H1 (cell line): ENCODE data around the gene FAM184B. TPM values are rescaled to one million over a fixed set of nuclear protein-coding genes. Genes with fewer than 3 reads are reported as not detected.

Experiments
- CTCF ChIA-PET: fragments of 300-600 bp; sonication (Branson Sonifier 250); formaldehyde crosslinking; loops from one replicate; lab custom pipeline; 2021; ENCODE audit not compliant: partially characterized antibody; lab: Charles Lee
- POLR2A ChIA-PET: fragments of 300-600 bp; sonication (Branson Sonifier 250); formaldehyde crosslinking; loops from one replicate; lab custom pipeline; 2021; ENCODE audit warnings: inconsistent platforms; ENCODE audit not compliant: partially characterized antibody; lab: Charles Lee
- DNase-seq, 2 experiments: peaks; one replicate each; pipeline versions ENCODE4 v3.0.0 to v3.0.0-alpha.2; 2010 to 2022; ENCODE audit warnings: low spot score in 2 of 2, low read depth in 1 of 2, mixed read lengths in 1 of 2
- FAIRE-seq: peaks from 2 replicates; lab custom pipeline; 2011; peaks lifted over from hg19 to GRCh38; lab: Jason Lieb, UNC
- H2AFZ ChIP-seq: 2 replicates; pipeline ENCODE4 v1.8.1; 2012; ENCODE audit warnings: low read length, inconsistent platforms
- H2AK5ac ChIP-seq: 2 replicates; pipeline ENCODE4 v1.6.1; 2013; ENCODE audit warnings: low read depth, low read length
- H2BK120ac ChIP-seq: replicated peaks from 2 replicates; pipeline ENCODE3; 2013; ENCODE audit warnings: low read depth, low read length, inconsistent platforms
- H2BK12ac ChIP-seq: 2 replicates; pipeline ENCODE4 v1.6.1; 2013; ENCODE audit warnings: low read depth, low read length
- H2BK15ac ChIP-seq: 2 replicates; pipeline ENCODE4 v1.6.1; 2013; ENCODE audit warnings: low read length
- H2BK20ac ChIP-seq: 2 replicates; pipeline ENCODE4 v1.6.1; 2013; ENCODE audit warnings: low read length
- H2BK5ac ChIP-seq: 2 replicates; pipeline ENCODE4 v1.6.1; 2013; ENCODE audit warnings: low read depth, low read length
- H3K14ac ChIP-seq: 2 replicates; pipeline ENCODE4 v1.6.1; 2013; ENCODE audit warnings: inconsistent platforms; ENCODE audit not compliant: insufficient read length
- H3K18ac ChIP-seq: 2 replicates; pipeline ENCODE4 v1.6.1; 2013; ENCODE audit warnings: low read length; ENCODE audit errors: extremely low read depth
- H3K23ac ChIP-seq: 2 replicates; pipeline ENCODE4 v1.6.1; 2013; ENCODE audit warnings: inconsistent platforms; ENCODE audit not compliant: insufficient read length
- H3K23me2 ChIP-seq: 2 replicates; pipeline ENCODE4 v1.6.1; 2013; ENCODE audit warnings: low read depth, low read length
- H3K27ac ChIP-seq: 2 replicates; pipeline ENCODE4 v1.6.1; 2011; ENCODE audit warnings: low read depth, low read length, inconsistent platforms
- H3K27me3 ChIP-seq, 4 experiments: replicated peaks in 1 of 4; 1 replicate in 1 of 4; 2 replicates in 3 of 4; pipeline versions ENCODE4 v1.6.1 to v1.8.1; 2011 to 2013; ENCODE audit warnings: low read length in 3 of 4, mild to moderate bottlenecking in 3 of 4, inconsistent platforms in 2 of 4, mixed read lengths in 2 of 4, moderate library complexity in 1 of 4; ENCODE audit not compliant: control insufficient read depth in 3 of 4, insufficient read depth in 3 of 4; ENCODE audit errors: extremely low read depth in 1 of 4
- H3K36me3 ChIP-seq, 4 experiments: 2 replicates each; pipeline versions ENCODE4 v1.6.1 to v1.8.1; 2011 to 2013; ENCODE audit warnings: mild to moderate bottlenecking in 4 of 4, low read length in 3 of 4, moderate library complexity in 2 of 4, control low read depth in 1 of 4, inconsistent platforms in 1 of 4; ENCODE audit not compliant: insufficient read depth in 4 of 4, control insufficient read depth in 2 of 4
- H3K4ac ChIP-seq: replicated peaks from 2 replicates; pipeline ENCODE3; 2013; ENCODE audit warnings: low read length, low read depth, mixed read lengths, inconsistent platforms; ENCODE audit not compliant: insufficient read length
- H3K4me1 ChIP-seq, 4 experiments: replicated peaks in 1 of 4; 1 replicate in 1 of 4; 2 replicates in 3 of 4; pipeline versions ENCODE4 v1.6.1 to v1.8.1; 2011 to 2013; ENCODE audit warnings: low read length in 3 of 4, inconsistent platforms in 2 of 4, mixed read lengths in 1 of 4; ENCODE audit not compliant: insufficient read depth in 4 of 4, control insufficient read depth in 3 of 4
- H3K4me2 ChIP-seq, 2 experiments: 2 replicates each; pipeline versions ENCODE4 v1.6.1 to v1.8.1; 2011 to 2013; ENCODE audit warnings: low read depth in 2 of 2, low read length in 2 of 2, control low read depth in 1 of 2, inconsistent platforms in 1 of 2, mild to moderate bottlenecking in 1 of 2; ENCODE audit not compliant: insufficient read depth in 1 of 2
- H3K4me3 ChIP-seq, 4 experiments: fragments of 200-600, 300-600 bp in 1 of 4; sonication (generic), shearing (Covaris generic), sonication (Bioruptor Twin) in 1 of 4; 2 replicates each; pipeline versions ENCODE4 v1.5.1 to v1.8.1; 2011 to 2016; ENCODE audit warnings: low read length in 4 of 4, low read depth in 3 of 4, control low read depth in 2 of 4, inconsistent platforms in 2 of 4, mild to moderate bottlenecking in 2 of 4, mixed read lengths in 1 of 4, moderate library complexity in 1 of 4; ENCODE audit not compliant: insufficient read depth in 2 of 4; ENCODE audit errors: extremely low read depth in 1 of 4
- H3K56ac ChIP-seq: replicated peaks from 2 replicates; pipeline ENCODE3; 2013; ENCODE audit warnings: low read depth, mild to moderate bottlenecking, mixed read lengths, low read length, inconsistent platforms; ENCODE audit not compliant: insufficient read length
- H3K79me1 ChIP-seq: 2 replicates; pipeline ENCODE4 v1.6.1; 2013; ENCODE audit warnings: low read depth, low read length, control low read depth
- H3K79me2 ChIP-seq, 2 experiments: 2 replicates each; pipeline versions ENCODE4 v1.6.1 to v1.8.1; 2012 to 2013; ENCODE audit warnings: low read length in 2 of 2, mild to moderate bottlenecking in 2 of 2, inconsistent platforms in 1 of 2; ENCODE audit not compliant: insufficient read depth in 2 of 2, control insufficient read depth in 1 of 2
- H3K9ac ChIP-seq, 4 experiments: replicated peaks in 1 of 4; 1 replicate in 1 of 4; 2 replicates in 3 of 4; pipeline versions ENCODE4 v1.6.1 to v1.8.1; 2011 to 2013; ENCODE audit warnings: low read depth in 3 of 4, low read length in 3 of 4, control low read depth in 2 of 4, mild to moderate bottlenecking in 2 of 4, moderate library complexity in 2 of 4, inconsistent platforms in 1 of 4; ENCODE audit errors: extremely low read depth in 1 of 4
- H3K9me3 ChIP-seq, 2 experiments: 2 replicates each; pipeline versions ENCODE4 v1.6.1 to v1.8.1; 2012 to 2013; ENCODE audit warnings: mild to moderate bottlenecking in 2 of 2, moderate library complexity in 2 of 2, control low read depth in 1 of 2, inconsistent platforms in 1 of 2, low read depth in 1 of 2, low read length in 1 of 2, mixed read lengths in 1 of 2; ENCODE audit not compliant: insufficient read depth in 2 of 2
- H4K20me1 ChIP-seq, 2 experiments: replicated peaks in 1 of 2; 2 replicates each; pipeline versions ENCODE3 to v1.8.1; 2011 to 2013; ENCODE audit warnings: inconsistent platforms in 2 of 2, low read length in 2 of 2, mild to moderate bottlenecking in 1 of 2; ENCODE audit not compliant: insufficient read depth in 2 of 2, control insufficient read depth in 1 of 2
- H4K5ac ChIP-seq: 2 replicates; pipeline ENCODE4 v1.6.1; 2013; ENCODE audit warnings: low read length, low read depth, mixed read lengths, inconsistent platforms; ENCODE audit not compliant: insufficient read length
- H4K8ac ChIP-seq: 2 replicates; pipeline ENCODE4 v1.8.0; 2013; ENCODE audit warnings: mild to moderate bottlenecking, moderate library complexity, low read length, inconsistent platforms; ENCODE audit not compliant: insufficient read depth; ENCODE audit errors: extremely low read depth
- H4K91ac ChIP-seq: replicated peaks from 2 replicates; pipeline ENCODE3; 2013; ENCODE audit warnings: low read length, mixed read lengths, inconsistent platforms; ENCODE audit not compliant: insufficient read length
- BRCA1 ChIP-seq: IDR thresholded peaks from 2 replicates; pipeline ENCODE4 v1.6.1; 2012; ENCODE audit warnings: low read depth, low read length, improper control_type of control experiment
- FOSL1 ChIP-seq: IDR thresholded peaks from 2 replicates; pipeline ENCODE4 v1.6.1; 2011; ENCODE audit warnings: mild to moderate bottlenecking, low read depth, low read length, moderate library complexity; ENCODE audit not compliant: insufficient read depth
- GABPA ChIP-seq: IDR thresholded peaks from 2 replicates; pipeline ENCODE4 v1.6.1; 2011; ENCODE audit warnings: mild to moderate bottlenecking, low read length, moderate library complexity, borderline replicate concordance; ENCODE audit not compliant: insufficient read depth
- KDM1A ChIP-seq: fragments of 200-600, 300-600 bp; sonication (generic); IDR thresholded peaks from 2 replicates; pipeline ENCODE4 v1.7.1; 2016; ENCODE audit warnings: mild to moderate bottlenecking, low read length, borderline replicate concordance
- NANOG ChIP-seq: IDR thresholded peaks from 2 replicates; pipeline ENCODE4 v1.6.1; 2011; ENCODE audit warnings: low read length, low read depth, mild to moderate bottlenecking, inconsistent platforms; ENCODE audit not compliant: insufficient read depth, poor library complexity, severe bottlenecking
- POU5F1 ChIP-seq: IDR thresholded peaks from 2 replicates; pipeline ENCODE4 v1.6.1; 2011; ENCODE audit warnings: low read depth, mild to moderate bottlenecking, low read length, moderate library complexity
- SP1 ChIP-seq: IDR thresholded peaks from 2 replicates; pipeline ENCODE4 v1.6.1; 2011; ENCODE audit warnings: low read depth, low read length
- SP4 ChIP-seq: IDR thresholded peaks from 2 replicates; pipeline ENCODE4 v1.6.1; 2012; ENCODE audit warnings: low read length, inconsistent platforms
- WGBS, 2 experiments: shearing (Covaris generic) in 1 of 2; methylation state at CpG; one replicate each; pipeline versions ENCODE4 v1.1.6 to v1.1.7; 2013 to 2015; ENCODE audit warnings: low lambda C conversion rate in 2 of 2, mixed read lengths in 2 of 2, inconsistent platforms in 1 of 2, low coverage in 1 of 2, missing lambda C conversion rate in 1 of 2; ENCODE audit not compliant: insufficient replicate concordance in 2 of 2, insufficient coverage in 1 of 2, insufficient read length in 1 of 2; ENCODE audit errors: extremely low coverage in 1 of 2, missing lambda C conversion rate in 1 of 2; 5-methylcytosine and 5-hydroxymethylcytosine counted together
- polyA plus RNA-seq, 7 experiments: library from polyadenylated mRNA; depleted of rRNA in 3 of 7; stranded (reverse) in 5 of 7; unstranded in 2 of 7; fragments of >200 nt in 5 of 7; fragments of 200-250 nt in 2 of 7; gene quantifications; 1 replicate in 5 of 7; 2 replicates in 1 of 7; 4 replicates in 1 of 7; pipeline versions ENCODE4 v1.2.1 to v1.2.3, GENCODE V29; 2011 to 2013; ENCODE audit warnings: missing spikeins in 2 of 7, mixed read lengths in 2 of 7
- total RNA-seq: library from RNA; stranded (reverse); fragmentation: NEBNext Ultra II Directional; extraction: Animal tissue kit (Norgen Biotek cat#: 25700); gene quantifications from 2 replicates; pipeline ENCODE4 v1.2.1, GENCODE V29; 2021
- TF ChIP-seq, protein P1 (sequence below): IDR thresholded peaks from 2 replicates; pipeline ENCODE4 v1.6.1; 2012; ENCODE audit warnings: low read length, inconsistent platforms

Gene FAM184B
- total and polyA plus RNA-seq, 2 of the 8 experiments (the other 6 are each of a cell fraction or from before 2014, with no cell fraction given): 0.05 to 0.39 TPM

DNA sequence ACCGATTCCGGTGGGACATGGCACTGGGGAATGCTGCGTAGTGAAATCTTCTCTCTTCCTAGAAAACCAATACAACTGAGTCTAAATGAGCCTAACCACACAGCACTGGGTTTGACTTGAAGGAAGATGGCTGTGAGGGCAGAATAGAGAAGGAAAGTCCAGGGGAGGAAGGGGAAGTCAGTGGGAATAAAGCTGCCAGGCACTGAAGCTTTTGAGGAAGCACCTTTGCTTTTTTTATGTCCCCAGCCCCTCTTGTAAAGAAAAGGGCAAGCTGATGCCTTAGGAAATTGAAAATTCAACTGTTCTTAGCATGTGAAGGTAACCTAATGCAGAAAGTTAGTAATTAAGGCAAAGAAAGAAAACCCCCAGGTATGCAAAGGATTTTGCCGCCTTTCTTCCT, 146.4 kb downstream of the FAM184B start:
- Histone ChIP-seq H3K18ac (no peak overlapping the region), H3K27me3 (no peaks in the 10 kb centered on the region)
- POLR2A ChIA-PET: interaction anchor here (2.5 kb wide), 1 partner anchor 8 kb away, joined by 7 read pairs; no protein-coding TSS in a partner anchor

More for the DNA sequence above, 146.4 kb downstream of the FAM184B start:
- Histone ChIP-seq H3K27ac (no peak overlapping the region), H3K56ac (no peak overlapping the region), H3K14ac (no peak overlapping the region), H3K4me3 (no peak overlapping the region), H3K79me1 (peaks cover 2% of the 10 kb centered on the region), H2BK12ac (no peak overlapping the region), H3K9ac (no peak overlapping the region), H3K9me3 (no peaks in the 10 kb centered on the region), H2BK120ac (no peak overlapping the region), H4K5ac (no peak overlapping the region), H2BK20ac (no peak overlapping the region), H2AFZ (no peak overlapping the region), H2BK5ac (no peak overlapping the region), H3K4me2 (no peak overlapping the region), H4K8ac (no peak overlapping the region), H3K4ac (no peak overlapping the region), H3K4me1 (0 out of 7 replicates have a peak, but pooled peaks cover 0 to 3% (median 0%) of the 10 kb centered on the region in 4 experiments), H4K20me1 (peaks cover 4 to 9% of the 10 kb centered on the region in 2 experiments)
- FAIRE-seq: no peak
- no peak for DNase-seq
- CTCF ChIA-PET: interaction anchor here (1.0 to 4.6 kb wide), 3 partner anchors 13 to 172 kb away, joined by 3 to 22 read pairs (median 4); no protein-coding TSS in a partner anchor
- TF ChIP-seq GABPA (no peak), SP4 (no peak), POU5F1 (no peak), FOSL1 (no peak), NANOG (no peak), BRCA1 (no peak), KDM1A (no peak), SP1 (no peak)
- TF ChIP-seq, protein P1, sequence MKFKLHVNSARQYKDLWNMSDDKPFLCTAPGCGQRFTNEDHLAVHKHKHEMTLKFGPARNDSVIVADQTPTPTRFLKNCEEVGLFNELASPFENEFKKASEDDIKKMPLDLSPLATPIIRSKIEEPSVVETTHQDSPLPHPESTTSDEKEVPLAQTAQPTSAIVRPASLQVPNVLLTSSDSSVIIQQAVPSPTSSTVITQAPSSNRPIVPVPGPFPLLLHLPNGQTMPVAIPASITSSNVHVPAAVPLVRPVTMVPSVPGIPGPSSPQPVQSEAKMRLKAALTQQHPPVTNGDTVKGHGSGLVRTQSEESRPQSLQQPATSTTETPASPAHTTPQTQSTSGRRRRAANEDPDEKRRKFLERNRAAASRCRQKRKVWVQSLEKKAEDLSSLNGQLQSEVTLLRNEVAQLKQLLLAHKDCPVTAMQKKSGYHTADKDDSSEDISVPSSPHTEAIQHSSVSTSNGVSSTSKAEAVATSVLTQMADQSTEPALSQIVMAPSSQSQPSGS: no peak
- TF ChIP-seq, all 59 proteins: peak for 0
- Histone ChIP-seq H4K91ac (no peak overlapping the region), H3K36me3 (peaks cover 10 to 49% (median 28%) of the 10 kb centered on the region in 4 experiments; a peak in 7 of 8 replicates), H3K23ac (no peak overlapping the region), H3K23me2 (no peaks in the 10 kb centered on the region), H2BK15ac (no peak overlapping the region), H3K79me2 (no peaks in the 10 kb centered on the region; a peak in 1 of 4 replicates), H2AK5ac (no peak overlapping the region)
- WGBS, 2 experiments: 83% methylated on average over 4 of the region's 4 CpGs; no CpG with 5 or more reads in 1 of the 2 experiments
